ENCODE measurements around the gene SLC27A4. TPM values are rescaled to one million over a fixed set of nuclear protein-coding genes. Genes with fewer than 3 reads are reported as not detected.

SLC27A4 gene
- total and polyA plus RNA-seq, 7 donors = 10.4 to 61.5 (median 24.7) TPM

GRCh38 chr9:128382261-128382660 is 41.9 kb downstream of the SLC27A4 start:
- WGBS, 3 donors = 51 to 65% (median 53%) methylated on average over 6 of the region's 6 CpGs
- intact Hi-C loops (cut with DNase I) = no loop called here
- Histone ChIP-seq H3K9me3 (no peaks in the 10 kb centered on the region), H3K4me1 (no peaks in the 10 kb centered on the region), H3K36me3 (ENCODE audit: insufficient read depth in 1 of 2, low read depth in 1 of 2) (peaks cover 0 to 84% of the 10 kb centered on the region in 2 donors), H3K27me3 (ENCODE audit: insufficient read depth in 3 of 3, low read length in 2 of 3) (no peaks in the 10 kb centered on the region), H3K27ac (no peak overlapping the region), H3K4me3 (no peak overlapping the region)
- ATAC-seq (no peak), DNase-seq (no peak)
- TF ChIP-seq CTCF (IDR thresholded peaks at IDR 0.05) = no peak

- H3K36me3 ChIP-seq (ENCODE audit: insufficient read depth in 1 of 2, low read depth in 1 of 2) = peaks cover 2 to 84% of the 10 kb centered on the region in 2 donors
- WGBS, 3 donors = 68 to 72% (median 68%) methylated on average over 9 of the region's 9 CpGs
- H3K4me3 ChIP-seq = no peak overlapping the region
- intact Hi-C loops (cut with DNase I) = no loop called here
- ATAC-seq = no peak
- no peaks in the 10 kb centered on the region for H3K4me1 ChIP-seq
- H3K9me3 ChIP-seq = no peaks in the 10 kb centered on the region
- no peak overlapping the region for H3K27ac ChIP-seq
- TF ChIP-seq CTCF (IDR thresholded peaks at IDR 0.05) = no peak
- DNase-seq = no peak
- no peaks in the 10 kb centered on the region for H3K27me3 ChIP-seq (ENCODE audit: insufficient read depth in 3 of 3, low read length in 2 of 3)
These were observed 42.9 kb downstream of the SLC27A4 start for GRCh38 chr9:128383007-128383753.

- H3K4me1 ChIP-seq = no peaks in the 10 kb centered on the region
- no peak for DNase-seq
- WGBS, 3 donors = 56 to 63% (median 57%) methylated on average over 8 of the region's 8 CpGs
- no peak for TF ChIP-seq CTCF (IDR thresholded peaks at IDR 0.05)
- H3K4me3 ChIP-seq = no peak overlapping the region
- H3K36me3 ChIP-seq (ENCODE audit: insufficient read depth in 1 of 2, low read depth in 1 of 2) = peaks cover 8 to 84% of the 10 kb centered on the region in 2 donors
- H3K27me3 ChIP-seq (ENCODE audit: insufficient read depth in 3 of 3, low read length in 2 of 3) = no peaks in the 10 kb centered on the region
- H3K27ac ChIP-seq = no peak overlapping the region
- no peaks in the 10 kb centered on the region for H3K9me3 ChIP-seq
- ATAC-seq = peak; percentile 36 to 74 (median 40)
- intact Hi-C loops (cut with DNase I) = no loop called here
These were observed 43.5 kb downstream of the SLC27A4 start for GRCh38 chr9:128383791-128384190.

- ATAC-seq (no peak), DNase-seq (no peak)
- Histone ChIP-seq H3K4me3 (no peak overlapping the region), H3K4me1 (no peaks in the 10 kb centered on the region), H3K27me3 (ENCODE audit: insufficient read depth in 3 of 3, low read length in 2 of 3) (no peaks in the 10 kb centered on the region), H3K27ac (no peak overlapping the region), H3K9me3 (no peaks in the 10 kb centered on the region), H3K36me3 (ENCODE audit: insufficient read depth in 1 of 2, low read depth in 1 of 2) (peaks cover 12 to 84% of the 10 kb centered on the region in 2 donors)
- no peak for TF ChIP-seq CTCF (IDR thresholded peaks at IDR 0.05)
- 85 to 93% (median 90%) methylated on average over 7 of the region's 7 CpGs for WGBS, 3 donors
- intact Hi-C loops (cut with DNase I) = no loop called here
These were observed 44.6 kb downstream of the SLC27A4 start for GRCh38 chr9:128384801-128385495.
